Neural cell (in vitro differentiated cells): ENCODE data around the gene TBCA. TPM values are rescaled to one million over a fixed set of nuclear protein-coding genes. Genes with fewer than 3 reads are reported as not detected.
A peak's percentile ranks its signal among the peaks of the same experiment; 100 is the strongest.

Experiments
- H2AFZ ChIP-seq: fragments of 200-600, 300-800 bp; sonication (generic), shearing (Covaris generic); 2 replicates; pipeline ENCODE4 v1.6.0; 2014; ENCODE audit warnings: low read depth, mild to moderate bottlenecking, antibody characterized with exemption, low read length, moderate library complexity
- H3F3A ChIP-seq: fragments of 200-600 bp; shearing (Covaris generic); 2 replicates; pipeline ENCODE4 v1.6.1; 2016; ENCODE audit warnings: mild to moderate bottlenecking, moderate library complexity, mixed read lengths, antibody characterized with exemption, low read length; ENCODE audit not compliant: insufficient read depth, poor library complexity, severe bottlenecking
- H3K27ac ChIP-seq: fragments of 200-600, 300-800 bp; sonication (generic), shearing (Covaris generic); 2 replicates; pipeline ENCODE4 v1.5.1; 2014; ENCODE audit warnings: mild to moderate bottlenecking, low read length, moderate library complexity
- H3K27me3 ChIP-seq: fragments of 300-800, 200-600 bp; sonication (generic), shearing (Covaris generic); 2 replicates; pipeline ENCODE4 v1.6.0; 2014; ENCODE audit warnings: mild to moderate bottlenecking, low read depth, low read length, moderate library complexity; ENCODE audit not compliant: insufficient read depth
- H3K36me3 ChIP-seq: fragments of 300-800, 200-600 bp; sonication (generic), shearing (Covaris generic); 2 replicates; pipeline ENCODE4 v1.5.1; 2014; ENCODE audit warnings: mild to moderate bottlenecking, antibody characterized with exemption, low read length, moderate library complexity; ENCODE audit not compliant: insufficient read depth
- H3K4me2 ChIP-seq: fragments of 300-800, 200-600 bp; sonication (generic), shearing (Covaris generic); 2 replicates; pipeline ENCODE4 v1.6.0; 2014; ENCODE audit warnings: mild to moderate bottlenecking, low read length
- H3K4me3 ChIP-seq: fragments of 300-800, 200-600 bp; sonication (generic), shearing (Covaris generic); 2 replicates; pipeline ENCODE4 v1.5.1; 2014; ENCODE audit warnings: mild to moderate bottlenecking, low read length, moderate library complexity
- H3K79me2 ChIP-seq: fragments of 200-600 bp; shearing (Covaris generic); replicated peaks from 2 replicates; pipeline ENCODE4 v1.6.0; 2014; ENCODE audit warnings: mild to moderate bottlenecking, low read length, moderate library complexity; ENCODE audit not compliant: insufficient read depth
- H3K9ac ChIP-seq: fragments of 300-800, 200-600 bp; sonication (generic), shearing (Covaris generic); 2 replicates; pipeline ENCODE4 v1.6.1; 2016; ENCODE audit warnings: mild to moderate bottlenecking, low read length, mixed read lengths
- H3K9me2 ChIP-seq: fragments of 200-600 bp; shearing (Covaris generic); 2 replicates; pipeline ENCODE4 v1.6.1; 2016; ENCODE audit warnings: mild to moderate bottlenecking, low read length, mixed read lengths; ENCODE audit not compliant: insufficient read depth
- H3K9me3 ChIP-seq: fragments of 200-600, 300-800 bp; sonication (generic), shearing (Covaris generic); 2 replicates; pipeline ENCODE4 v1.6.1; 2016; ENCODE audit warnings: mild to moderate bottlenecking, mixed run types, low read length, moderate library complexity, mixed read lengths
- H4K20me1 ChIP-seq: fragments of 200-600 bp; shearing (Covaris generic); 2 replicates; pipeline ENCODE4 v1.6.1; 2016; ENCODE audit warnings: mild to moderate bottlenecking, mixed run types; ENCODE audit not compliant: insufficient read depth
- CTCF ChIP-seq: fragments of 450-650 bp; IDR thresholded peaks from 2 replicates; pipeline ENCODE4 v1.5.1; 2014; ENCODE audit warnings: antibody characterized with exemption, mild to moderate bottlenecking, moderate library complexity; ENCODE audit not compliant: poor library complexity, severe bottlenecking
- EP300 ChIP-seq: fragments of 450-650 bp; conservative IDR thresholded peaks from 2 replicates; pipeline ENCODE4 v1.6.1; 2014; ENCODE audit warnings: antibody characterized with exemption, mild to moderate bottlenecking, moderate library complexity; ENCODE audit not compliant: poor library complexity, severe bottlenecking
- EZH2 ChIP-seq: fragments of 200-600, 300-800 bp; shearing (Covaris generic), sonication (generic); IDR thresholded peaks from 2 replicates; pipeline ENCODE4 v1.6.1; 2014; ENCODE audit warnings: antibody characterized with exemption, low read length, borderline replicate concordance, mild to moderate bottlenecking; ENCODE audit not compliant: insufficient read depth, poor library complexity, severe bottlenecking
- MXI1 ChIP-seq: fragments of 450-650 bp; conservative IDR thresholded peaks from 2 replicates; pipeline ENCODE4 v1.6.1; 2014; ENCODE audit warnings: antibody characterized with exemption, mild to moderate bottlenecking; ENCODE audit not compliant: poor library complexity, severe bottlenecking
- POLR2AphosphoS5 ChIP-seq: IDR thresholded peaks from 2 replicates; pipeline ENCODE4 v1.6.1; 2012
- RAD21 ChIP-seq: fragments of 450-650 bp; conservative IDR thresholded peaks from 2 replicates; pipeline ENCODE4 v1.6.1; 2014; ENCODE audit warnings: antibody characterized with exemption, mild to moderate bottlenecking, moderate library complexity
- REST ChIP-seq: IDR thresholded peaks from 2 replicates; pipeline ENCODE4 v1.6.1; 2012; ENCODE audit warnings: borderline replicate concordance
- SMC3 ChIP-seq: fragments of 450-650 bp; conservative IDR thresholded peaks from 2 replicates; pipeline ENCODE4 v1.6.1; 2014; ENCODE audit warnings: antibody characterized with exemption, mild to moderate bottlenecking, moderate library complexity; ENCODE audit not compliant: poor library complexity
- TAF1 ChIP-seq: IDR thresholded peaks from 2 replicates; pipeline ENCODE4 v1.6.1; 2012; ENCODE audit warnings: low read depth
- polyA plus RNA-seq: library from polyadenylated mRNA; depleted of rRNA; stranded (reverse); fragments of >200 nt; gene quantifications from 2 replicates; pipeline ENCODE4 v1.2.3, GENCODE V29; 2014

The TBCA gene
- polyA plus RNA-seq, 1 donor from 2014 or later: 481 TPM

GRCh38 chr5:77777281-77777892 lies 1.2 kb upstream of the TBCA start:
- Histone ChIP-seq H3K79me2 (peaks cover 29% of the 10 kb centered on the region), H3F3A (no peaks in the 10 kb centered on the region), H3K27me3 (no peaks in the 10 kb centered on the region), H3K9me3 (no peaks in the 10 kb centered on the region), H4K20me1 (no peaks in the 10 kb centered on the region), H3K4me3 (no peak overlapping the region), H3K4me2 (no peak overlapping the region), H3K27ac (no peak overlapping the region), H2AFZ (no peak overlapping the region), H3K9ac (no peak overlapping the region), H3K36me3 (no peaks in the 10 kb centered on the region), H3K9me2 (no peaks in the 10 kb centered on the region)
- no peak for TF ChIP-seq MXI1

- no peaks in the 10 kb centered on the region for H3K9me2 ChIP-seq
- no peaks in the 10 kb centered on the region for H3K9me3 ChIP-seq
- H2AFZ ChIP-seq: peak overlapping the region; percentile 65
- peak overlapping the region; percentile 46 for H3K4me2 ChIP-seq
- no peak for TF ChIP-seq POLR2AphosphoS5
- TF ChIP-seq MXI1: no peak
- no peak for TF ChIP-seq RAD21
- TF ChIP-seq CTCF: no peak
- peak overlapping the region; percentile 87 for H3K4me3 ChIP-seq
- H3K79me2 ChIP-seq: peaks cover 36% of the 10 kb centered on the region
- H3K27me3 ChIP-seq: no peaks in the 10 kb centered on the region
- no peak overlapping the region for H3K27ac ChIP-seq
- no peaks in the 10 kb centered on the region for H4K20me1 ChIP-seq
- no peaks in the 10 kb centered on the region for H3K36me3 ChIP-seq
- H3K9ac ChIP-seq: peak overlapping the region; percentile 77
- H3F3A ChIP-seq: no peaks in the 10 kb centered on the region
These were observed 541 bp upstream of the TBCA start for GRCh38 chr5:77776554-77777206.

GRCh38 chr5:77774981-77775789 lies 954 bp downstream of the TBCA start:
- no peak for TF ChIP-seq REST
- no peak for TF ChIP-seq CTCF
- no peak for TF ChIP-seq EP300
- no peak for TF ChIP-seq EZH2
- TF ChIP-seq RAD21: no peak
- TF ChIP-seq SMC3: no peak
- TF ChIP-seq POLR2AphosphoS5: no peak
- no peak for TF ChIP-seq MXI1
- no peak for TF ChIP-seq TAF1
- peak overlapping the region; percentile 40 for H3K27ac ChIP-seq
- H2AFZ ChIP-seq: peak overlapping the region; percentile 53
- H3K79me2 ChIP-seq: peaks cover 51% of the 10 kb centered on the region
- no peaks in the 10 kb centered on the region for H3K27me3 ChIP-seq
- H3K9me3 ChIP-seq: no peaks in the 10 kb centered on the region
- peak overlapping the region; percentile 79 for H3K4me2 ChIP-seq
- H3K9me2 ChIP-seq: no peaks in the 10 kb centered on the region
- no peaks in the 10 kb centered on the region for H4K20me1 ChIP-seq
- no peaks in the 10 kb centered on the region for H3K36me3 ChIP-seq
- peak overlapping the region; percentile 77 for H3K9ac ChIP-seq
- no peaks in the 10 kb centered on the region for H3F3A ChIP-seq
- H3K4me3 ChIP-seq: peak overlapping the region; percentile 87
